Tibial nerve (tissue), 4 donors: ENCODE results near the gene KIAA2012. TPM values are rescaled to one million over a fixed set of nuclear protein-coding genes. Genes with fewer than 3 reads are reported as not detected.
A peak's percentile ranks its signal among the peaks of the same experiment; 100 is the strongest.
"Not testable (repeated sequence)": the region's sequence is repeated elsewhere in the genome, so short reads cannot be mapped to it uniquely, and the experiment has no call there.

Experiments
- DNase-seq, 2 donors: peaks; one replicate each; pipeline ENCODE4 v3.0.0-alpha.2; 2019; ENCODE audit warnings: low spot score in 2 of 2
- H3K27ac ChIP-seq, 4 donors: fragments of 200-600 bp; sonication (generic) in 3 of 4; one replicate each; pipeline ENCODE4 v1.5.1; 2017 to 2019; ENCODE audit warnings: mild to moderate bottlenecking in 1 of 4
- H3K27me3 ChIP-seq, 2 donors: fragments of 200-600 bp; sonication (generic) in 1 of 2; one replicate each; pipeline versions ENCODE4 v1.5.1 to v1.6.0; 2017 to 2019
- H3K36me3 ChIP-seq, 3 donors: fragments of 200-600 bp; sonication (generic); one replicate each; pipeline ENCODE4 v1.5.1; 2018 to 2019
- H3K4me1 ChIP-seq, 4 donors: fragments of 200-600 bp; sonication (generic) in 3 of 4; one replicate each; pipeline ENCODE4 v1.5.1; 2017 to 2019
- H3K4me3 ChIP-seq, 4 donors: fragments of 200-600 bp; sonication (generic) in 3 of 4; one replicate each; pipeline ENCODE4 v1.5.1; 2017 to 2019; ENCODE audit warnings: mild to moderate bottlenecking in 1 of 4, moderate library complexity in 1 of 4
- H3K9me3 ChIP-seq, 4 donors: fragments of 200-600 bp; sonication (generic) in 3 of 4; one replicate each; pipeline ENCODE4 v1.5.1; 2017 to 2019
- EP300 ChIP-seq, 2 donors: sonication (generic); formaldehyde crosslinking; IDR thresholded peaks; one replicate each; pipeline ENCODE4 v1.6.1; 2017; ENCODE audit warnings: antibody characterized with exemption in 2 of 2, mild to moderate bottlenecking in 1 of 2
- POLR2A ChIP-seq, 2 donors: fragments of 450-650 bp; IDR thresholded peaks; one replicate each; pipeline ENCODE4 v1.6.1; 2017; ENCODE audit warnings: antibody characterized with exemption in 2 of 2, mild to moderate bottlenecking in 2 of 2, moderate library complexity in 2 of 2
- WGBS, 2 donors: methylation state at CpG; one replicate each; pipeline ENCODE4 v1.1.5; 2018; 5-methylcytosine and 5-hydroxymethylcytosine counted together
- total RNA-seq, 4 donors: library from RNA; depleted of rRNA; stranded (reverse); fragments of >200 nt; gene quantifications; one replicate each; pipeline ENCODE4 v1.1.0, GENCODE V29; 2016
- TF ChIP-seq, protein P1 (sequence below), 5 experiments: fragments of 200-600 bp in 3 of 5; fragments of 450-650 bp in 2 of 5; sonication (generic) in 3 of 5; IDR thresholded peaks; one replicate each; pipeline ENCODE4 v1.5.1; 2016 to 2019; ENCODE audit warnings: antibody characterized with exemption in 5 of 5, mild to moderate bottlenecking in 3 of 5, moderate library complexity in 2 of 5

The KIAA2012 gene
- total RNA-seq, 4 donors from 2014 or later = not detected

- no peak for DNase-seq
- H3K36me3 ChIP-seq = no peaks in the 10 kb centered on the region
- H3K4me1 ChIP-seq = peaks cover 0 to 22% (median 4%) of the 10 kb centered on the region in 4 donors
- H3K4me3 ChIP-seq = no peak overlapping the region
- H3K27me3 ChIP-seq = no peaks in the 10 kb centered on the region
- no peaks in the 10 kb centered on the region for H3K9me3 ChIP-seq
- 75 to 83% methylated on average over 5 of the region's 5 CpGs for WGBS, 2 donors
- TF ChIP-seq EP300 (IDR thresholded peaks at IDR 0.05) = no peak
- no peak overlapping the region for H3K27ac ChIP-seq
These were observed 60.3 kb downstream of the KIAA2012 start for GRCh38 chr2:202133200-202133908.

GRCh38 chr2:202133909-202134265, 60.8 kb downstream of the KIAA2012 start:
- TF ChIP-seq, protein P1, sequence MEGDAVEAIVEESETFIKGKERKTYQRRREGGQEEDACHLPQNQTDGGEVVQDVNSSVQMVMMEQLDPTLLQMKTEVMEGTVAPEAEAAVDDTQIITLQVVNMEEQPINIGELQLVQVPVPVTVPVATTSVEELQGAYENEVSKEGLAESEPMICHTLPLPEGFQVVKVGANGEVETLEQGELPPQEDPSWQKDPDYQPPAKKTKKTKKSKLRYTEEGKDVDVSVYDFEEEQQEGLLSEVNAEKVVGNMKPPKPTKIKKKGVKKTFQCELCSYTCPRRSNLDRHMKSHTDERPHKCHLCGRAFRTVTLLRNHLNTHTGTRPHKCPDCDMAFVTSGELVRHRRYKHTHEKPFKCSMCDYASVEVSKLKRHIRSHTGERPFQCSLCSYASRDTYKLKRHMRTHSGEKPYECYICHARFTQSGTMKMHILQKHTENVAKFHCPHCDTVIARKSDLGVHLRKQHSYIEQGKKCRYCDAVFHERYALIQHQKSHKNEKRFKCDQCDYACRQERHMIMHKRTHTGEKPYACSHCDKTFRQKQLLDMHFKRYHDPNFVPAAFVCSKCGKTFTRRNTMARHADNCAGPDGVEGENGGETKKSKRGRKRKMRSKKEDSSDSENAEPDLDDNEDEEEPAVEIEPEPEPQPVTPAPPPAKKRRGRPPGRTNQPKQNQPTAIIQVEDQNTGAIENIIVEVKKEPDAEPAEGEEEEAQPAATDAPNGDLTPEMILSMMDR (IDR thresholded peaks at IDR 0.05) = no peak
- TF ChIP-seq POLR2A (IDR thresholded peaks at IDR 0.05) (no peak), EP300 (IDR thresholded peaks at IDR 0.05) (no peak)
- peak overlapping the region in 1 of 4 donors; percentile 65 for H3K27ac ChIP-seq

DNA sequence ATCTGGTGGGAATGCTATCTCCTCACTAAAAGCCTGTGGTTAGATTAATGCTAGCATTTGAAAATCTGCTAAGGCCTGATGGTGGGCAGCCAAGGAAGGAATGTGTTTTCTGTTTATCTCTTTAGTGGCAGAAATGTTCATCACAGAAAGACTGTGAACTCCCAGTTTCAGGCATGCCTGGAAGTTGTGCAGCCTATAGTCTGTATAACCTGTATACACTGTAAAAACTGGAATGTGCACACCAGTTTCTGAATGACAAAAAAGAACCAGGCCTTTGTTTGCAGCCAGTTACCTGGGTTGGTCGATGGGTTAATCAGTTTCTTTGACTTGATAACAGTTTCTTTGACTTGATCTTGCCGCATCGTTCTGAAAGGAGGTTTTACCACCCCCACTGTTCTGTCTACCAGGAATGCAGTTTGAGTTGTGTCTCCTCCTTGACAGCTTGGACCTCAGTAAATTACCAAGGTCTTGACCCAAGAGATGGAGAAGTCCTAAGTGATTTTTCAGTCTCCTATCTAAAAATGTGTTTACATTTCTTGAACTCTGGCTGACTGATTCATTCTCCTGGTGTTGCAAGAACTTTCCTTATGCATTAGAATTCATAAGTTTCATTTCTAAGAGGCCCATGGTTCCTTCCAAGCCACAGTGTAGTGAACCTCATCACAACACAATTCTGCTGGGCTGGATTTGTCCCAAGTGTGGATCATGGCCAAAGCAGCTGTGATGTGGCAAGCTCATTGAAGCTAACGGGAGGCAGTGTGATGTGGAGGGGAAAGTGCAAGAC, 62.2 kb downstream of the KIAA2012 start:
- Histone ChIP-seq H3K4me3 (no peak overlapping the region), H3K4me1 (peaks cover 0 to 22% (median 4%) of the 10 kb centered on the region in 4 donors), H3K27me3 (no peaks in the 10 kb centered on the region), H3K9me3 (no peaks in the 10 kb centered on the region), H3K27ac (peak overlapping the region in 2 of 4 donors; percentile 50 to 75), H3K36me3 (no peaks in the 10 kb centered on the region)
- WGBS, 2 donors = 22 to 23% methylated on average over 4 of the region's 4 CpGs
- TF ChIP-seq, protein P1 (IDR thresholded peaks at IDR 0.05) = no peak
- TF ChIP-seq EP300 (IDR thresholded peaks at IDR 0.05) (peak in 1 of 2 donors; percentile 76), POLR2A (IDR thresholded peaks at IDR 0.05) (no peak)
- peak; percentile 76 to 93 for DNase-seq

More at GRCh38 chr2:202133909-202134265, 60.8 kb downstream of the KIAA2012 start:
- Histone ChIP-seq H3K36me3 (no peaks in the 10 kb centered on the region), H3K27me3 (no peaks in the 10 kb centered on the region), H3K9me3 (no peaks in the 10 kb centered on the region), H3K4me1 (peaks cover 0 to 22% (median 4%) of the 10 kb centered on the region in 4 donors), H3K4me3 (no peak overlapping the region)
- no peak for DNase-seq

GRCh38 chr2:202136039-202136438, 63.0 kb downstream of the KIAA2012 start:
- H3K9me3 ChIP-seq, H3K36me3 ChIP-seq, DNase-seq, H3K4me3 ChIP-seq, H3K27me3 ChIP-seq: not testable (repeated sequence)
- 90 to 94% methylated on average over 18 of the region's 18 CpGs for WGBS, 2 donors
- Histone ChIP-seq H3K4me1 (peaks cover 0 to 28% (median 4%) of the 10 kb centered on the region in 4 donors), H3K27ac (peak overlapping the region in 2 of 4 donors; percentile 50 to 75)

GRCh38 chr2:202136526-202136925, 63.5 kb downstream of the KIAA2012 start:
- TF ChIP-seq POLR2A (IDR thresholded peaks at IDR 0.05) (no peak), EP300 (IDR thresholded peaks at IDR 0.05) (no peak)
- TF ChIP-seq, protein P1 (IDR thresholded peaks at IDR 0.05) = no peak
- 96% methylated on average over 36 of the region's 36 CpGs for WGBS, 2 donors
- H3K36me3 ChIP-seq = no peaks in the 10 kb centered on the region
- no peaks in the 10 kb centered on the region for H3K9me3 ChIP-seq
- H3K4me1 ChIP-seq = peaks cover 0 to 28% (median 4%) of the 10 kb centered on the region in 4 donors
- no peak overlapping the region for H3K4me3 ChIP-seq
- no peak overlapping the region for H3K27ac ChIP-seq
- no peaks in the 10 kb centered on the region for H3K27me3 ChIP-seq
- no peak for DNase-seq
